GM21529 (cell line): Measurements from ENCODE around the gene DUSP10.

Source experiments
- ATAC-seq: cut with Tn5 transposase; IDR thresholded peaks from one replicate; pipeline ENCODE4 v1.9.1; 2021; ENCODE audit not compliant: unreplicated experiment

Gene DUSP10

GRCh38 chr1:221741703-221742554, at the start of gene DUSP10:
Gene DUSP10 (minus strand): TSS chr1:221742089. CDS start chr1:221739744, 2,345 bp downstream.
- ATAC-seq: peak; percentile 79

DNA sequence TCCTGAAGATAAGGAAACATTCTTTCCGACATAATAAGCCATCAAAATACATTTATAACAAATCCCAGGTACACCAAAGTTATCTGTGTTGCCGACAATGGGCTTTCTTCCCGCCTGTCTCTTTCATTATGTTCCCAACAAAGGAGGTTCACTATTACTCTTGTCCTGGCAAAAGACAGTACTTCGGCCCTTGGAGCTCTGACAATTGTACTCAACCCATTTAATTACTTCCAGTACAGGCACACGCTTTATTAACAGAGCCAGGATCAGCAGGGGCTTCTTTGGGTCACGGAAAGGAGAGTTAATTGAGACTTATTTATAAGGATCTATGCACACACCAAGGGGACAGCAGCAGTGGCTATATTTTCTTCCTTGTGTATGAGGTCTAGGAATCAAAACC, 46.6 kb upstream of the DUSP10 start:
- ATAC-seq: no peak

GRCh38 chr1:221786647-221787046, 44.8 kb upstream of the DUSP10 start:
- ATAC-seq: no peak

GRCh38 chr1:221783936-221784335, 42.0 kb upstream of the DUSP10 start:
- ATAC-seq: no peak

DNA sequence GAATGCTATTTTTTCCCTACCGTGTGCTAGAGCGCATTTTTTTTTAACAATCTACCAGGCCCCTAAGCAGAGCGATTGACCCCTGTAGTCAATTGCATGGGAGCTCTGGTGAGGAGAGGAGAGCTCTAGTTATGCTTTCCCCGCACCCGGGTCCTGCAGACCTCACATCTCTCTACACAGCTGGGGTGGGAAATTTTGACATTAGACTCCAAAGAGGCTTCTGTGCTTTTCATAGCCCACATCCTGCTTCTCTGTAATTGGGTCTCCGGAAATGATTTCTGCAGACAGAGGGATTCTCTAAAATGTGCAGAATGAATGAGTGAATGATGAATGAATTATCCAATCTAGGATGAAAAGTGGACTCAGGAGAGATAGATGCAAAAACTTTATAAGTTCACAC, 41.5 kb upstream of the DUSP10 start:
- ATAC-seq: no peak

DNA sequence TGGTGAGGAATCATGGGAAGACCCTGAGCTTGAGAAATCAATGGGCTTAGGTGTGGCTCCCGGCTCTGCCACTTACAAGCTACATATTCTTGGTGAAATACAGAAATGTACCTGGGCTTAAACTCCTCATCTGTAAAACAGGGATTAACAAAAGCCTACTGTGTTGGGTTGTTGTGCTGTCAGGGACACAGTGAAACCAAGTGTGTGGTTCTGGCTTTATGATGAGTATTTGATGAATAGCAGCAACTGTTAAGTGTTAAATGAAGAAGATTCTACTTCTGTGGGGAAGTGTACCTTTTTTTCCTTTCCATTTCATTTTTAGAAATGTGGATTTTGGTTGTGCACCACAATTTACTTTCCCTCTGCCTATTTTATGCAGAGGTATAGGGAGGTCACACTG, 41.1 kb upstream of the DUSP10 start:
- no peak for ATAC-seq

DNA sequence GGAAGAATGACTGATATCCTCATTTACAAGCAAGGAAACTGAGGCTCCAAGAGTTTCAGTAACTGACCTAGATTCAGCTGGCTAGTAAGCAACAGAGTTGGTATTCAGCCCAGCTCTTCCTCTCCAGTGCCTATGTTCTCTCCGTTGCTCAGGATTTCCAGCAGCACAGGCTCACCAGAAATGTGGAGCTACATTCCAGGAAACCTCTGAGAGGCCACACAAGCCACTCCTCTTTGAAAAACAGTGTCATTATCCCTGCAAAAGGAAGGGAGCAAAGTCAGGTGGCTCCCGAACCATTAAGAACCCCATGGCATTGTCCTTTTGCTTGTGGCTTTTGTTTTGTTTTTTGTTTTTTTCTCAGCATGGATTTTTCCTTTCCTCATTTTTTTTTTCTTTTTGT, 40.6 kb upstream of the DUSP10 start:
- no peak for ATAC-seq

GRCh38 chr1:221781102-221781755, 39.3 kb upstream of the DUSP10 start:
- ATAC-seq: no peak

DNA sequence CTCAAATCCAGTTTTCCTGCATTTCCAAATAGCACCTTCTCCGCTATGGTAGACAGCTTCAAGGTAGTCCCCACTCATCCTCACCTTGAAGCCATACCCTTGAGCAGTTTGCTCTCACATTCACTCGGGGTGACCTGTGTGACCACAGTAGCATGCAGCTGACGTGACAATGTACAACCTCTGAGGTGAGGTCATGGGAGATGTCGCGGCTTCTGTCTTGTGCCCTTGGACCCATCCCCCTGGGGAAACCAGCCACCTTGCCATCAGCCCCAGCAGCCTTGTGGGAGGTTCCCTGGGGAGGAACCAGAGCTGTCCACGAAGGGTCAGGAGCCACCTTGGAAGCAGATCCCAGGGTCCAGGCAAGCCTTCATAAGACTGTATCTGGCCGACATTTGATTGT, 38.3 kb upstream of the DUSP10 start:
- no peak for ATAC-seq

DNA sequence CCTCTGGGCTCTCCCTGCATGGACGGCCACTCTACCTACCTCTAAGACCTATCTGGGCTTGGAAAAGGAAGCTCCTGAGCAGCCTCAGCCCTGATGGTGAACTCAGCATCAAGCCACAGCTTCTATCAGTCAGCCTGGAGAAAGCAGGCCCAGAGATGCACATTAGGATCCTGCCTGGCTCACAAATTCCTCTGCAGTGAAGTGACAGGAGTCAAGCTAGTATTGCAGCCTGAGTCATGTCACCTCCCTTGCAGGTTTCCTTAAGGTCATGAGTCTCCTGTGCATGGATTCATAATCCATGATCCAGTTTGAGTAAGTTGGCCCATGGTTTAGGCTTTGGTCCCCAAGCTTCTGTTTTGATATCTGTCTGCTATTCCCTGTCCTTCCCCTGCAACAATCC, 37.9 kb upstream of the DUSP10 start:
- ATAC-seq: no peak

DNA sequence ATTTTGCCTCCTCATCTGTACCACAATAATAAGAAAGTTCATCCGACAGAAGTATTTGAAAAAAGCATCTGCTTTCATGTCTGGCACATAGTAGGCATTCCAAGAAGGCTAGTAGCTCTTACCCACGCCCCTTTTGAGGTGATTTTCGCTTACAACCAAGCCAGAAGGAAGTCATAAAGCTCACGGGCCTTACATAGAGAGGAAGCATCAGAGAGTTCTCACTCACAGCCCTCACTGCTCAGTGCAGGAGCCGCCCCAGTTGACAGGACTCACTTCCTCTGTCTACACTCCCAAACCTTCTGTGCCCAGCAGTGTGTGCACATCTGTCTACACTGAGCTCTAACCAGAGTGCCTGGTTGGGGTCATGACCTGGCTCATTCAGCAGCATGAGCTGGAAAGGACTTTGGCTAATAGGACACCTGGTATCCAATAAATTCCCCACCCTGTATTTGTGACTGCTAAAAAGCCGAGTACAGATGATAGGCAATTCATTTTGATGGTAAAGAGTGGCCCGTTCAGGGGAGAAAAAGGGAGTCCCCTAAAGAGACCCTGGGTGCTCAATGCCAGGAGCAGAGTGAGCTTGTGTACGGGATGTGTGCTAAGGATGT, 36.8 kb upstream of the DUSP10 start:
- ATAC-seq: peak; percentile 33

DNA sequence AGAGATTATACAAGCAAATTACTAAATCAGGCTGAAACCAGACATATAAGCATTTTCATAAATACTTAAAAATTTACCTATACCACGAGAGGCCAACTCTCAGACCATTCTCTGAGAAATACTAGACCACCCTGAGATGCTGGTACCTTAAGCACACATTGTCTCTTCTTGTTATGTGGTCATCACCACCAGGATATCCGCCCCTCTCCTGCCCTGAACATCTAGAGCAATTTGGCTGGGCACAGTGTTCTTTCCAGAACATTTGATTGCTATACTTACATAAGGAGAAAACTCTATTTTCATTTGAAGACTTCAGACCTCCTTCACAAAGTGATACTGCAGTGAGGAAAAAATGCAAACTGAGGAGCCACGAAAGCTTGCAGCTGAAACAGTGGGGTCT, 36.2 kb upstream of the DUSP10 start:
- ATAC-seq: peak; percentile 28

GRCh38 chr1:221777431-221778072, 35.7 kb upstream of the DUSP10 start:
- ATAC-seq: peak; percentile 71

GRCh38 chr1:221776495-221777301, 34.8 kb upstream of the DUSP10 start:
- peak; percentile 33 for ATAC-seq

GRCh38 chr1:221775206-221775605, 33.3 kb upstream of the DUSP10 start:
- ATAC-seq: no peak

- ATAC-seq: no peak
Measured at GRCh38 chr1:221774054-221774842, 32.4 kb upstream of the DUSP10 start.

GRCh38 chr1:221773383-221773782, 31.5 kb upstream of the DUSP10 start:
- no peak for ATAC-seq

- ATAC-seq: no peak
Measured at GRCh38 chr1:221772117-221772516, 30.2 kb upstream of the DUSP10 start.

- ATAC-seq: no peak
Measured at GRCh38 chr1:221768444-221769066, 26.7 kb upstream of the DUSP10 start.
